Activated CD8-positive, alpha-beta memory T cell treated with anti-CD3 and anti-CD28 coated beads, Interleukin-2, amount 10 ng/mL, durations not matched to agents 7 days and 5 days (primary cell): ENCODE measurements around the gene MGAT2. TPM values are rescaled to one million over a fixed set of nuclear protein-coding genes. Genes with fewer than 3 reads are reported as not detected.
"Not testable (repeated sequence)": the region's sequence is repeated elsewhere in the genome, so short reads cannot be mapped to it uniquely, and the experiment has no call there.

Experiments
- ATAC-seq: fragments of 150-1000 bp; cut with Tn5 transposase; one replicate; pipeline ENCODE4 v1.10.0; 2021; ENCODE audit warnings: moderate library complexity
- CTCF ChIA-PET: fragments of 350-600 bp; sonication (Branson Sonifier 250); formaldehyde crosslinking; loops from one replicate; lab custom pipeline; 2021; ENCODE audit warnings: antibody characterized with exemption; lab: Charles Lee
- DNase-seq: peaks from one replicate; pipeline ENCODE4 v3.0.0-alpha.2; 2020
- H3K27ac Mint-ChIP-seq: one replicate; pipeline ENCODE4 v1.8.0; 2021; ENCODE audit warnings: mild to moderate bottlenecking, mixed read lengths
- H3K27me3 Mint-ChIP-seq: one replicate; pipeline ENCODE4 v1.8.0; 2021; ENCODE audit warnings: mixed read lengths
- H3K36me3 Mint-ChIP-seq: one replicate; pipeline ENCODE4 v1.8.0; 2021; ENCODE audit warnings: mild to moderate bottlenecking, mixed read lengths
- H3K4me1 Mint-ChIP-seq: one replicate; pipeline ENCODE4 v1.8.0; 2021; ENCODE audit warnings: mixed read lengths
- H3K4me3 Mint-ChIP-seq: one replicate; pipeline ENCODE4 v1.8.0; 2021; ENCODE audit warnings: mild to moderate bottlenecking, moderate library complexity, mixed read lengths
- H3K9me3 Mint-ChIP-seq: one replicate; pipeline ENCODE4 v1.8.0; 2022; ENCODE audit warnings: low read depth, mixed read lengths
- total RNA-seq, 2 experiments: library from RNA; stranded (reverse); gene quantifications; one replicate each; pipeline ENCODE4 v1.2.3, GENCODE V29; 2021

The MGAT2 gene
- total RNA-seq, 2 experiments from 2014 or later, result 68.4 to 75.9 TPM

- no peak for DNase-seq
- H3K27ac Mint-ChIP-seq, result no peak overlapping the region
- no peak for ATAC-seq
- CTCF ChIA-PET, result interaction anchor here (0.6 kb wide), 1 partner anchor 56 kb away, joined by 3 read pairs; no protein-coding TSS in a partner anchor
- no peaks in the 10 kb centered on the region for H3K27me3 Mint-ChIP-seq
- H3K4me3 Mint-ChIP-seq, result no peak overlapping the region
- H3K36me3 Mint-ChIP-seq, result peaks cover 37% of the 10 kb centered on the region
- H3K9me3 Mint-ChIP-seq, result no peaks in the 10 kb centered on the region
- H3K4me1 Mint-ChIP-seq, result peaks cover 49% of the 10 kb centered on the region
Measured at GRCh38 chr14:49640540-49641417, 20.2 kb downstream of the MGAT2 start.

GRCh38 chr14:49641697-49642129, 21.1 kb downstream of the MGAT2 start:
- peak overlapping the region; percentile 13 for H3K27ac Mint-ChIP-seq
- CTCF ChIA-PET, result interaction anchor here (0.6 kb wide), 1 partner anchor 57 kb away, joined by 3 read pairs; no protein-coding TSS in a partner anchor
- H3K36me3 Mint-ChIP-seq, result peaks cover 33% of the 10 kb centered on the region
- no peaks in the 10 kb centered on the region for H3K9me3 Mint-ChIP-seq
- H3K27me3 Mint-ChIP-seq, result no peaks in the 10 kb centered on the region
- DNase-seq, result no peak
- H3K4me3 Mint-ChIP-seq, result no peak overlapping the region
- peaks cover 40% of the 10 kb centered on the region for H3K4me1 Mint-ChIP-seq
- no peak for ATAC-seq

GRCh38 chr14:49642163-49642562, 21.6 kb downstream of the MGAT2 start:
- H3K4me3 Mint-ChIP-seq, result no peak overlapping the region
- DNase-seq (no peak), ATAC-seq (no peak)
- H3K36me3 Mint-ChIP-seq, result peaks cover 34% of the 10 kb centered on the region
- peak overlapping the region; percentile 8 for H3K27ac Mint-ChIP-seq
- peaks cover 37% of the 10 kb centered on the region for H3K4me1 Mint-ChIP-seq
- H3K9me3 Mint-ChIP-seq, result no peaks in the 10 kb centered on the region
- CTCF ChIA-PET, result interaction anchor here (1.4 kb wide), 1 partner anchor 8 kb away, joined by 3 read pairs; no protein-coding TSS in a partner anchor
- no peaks in the 10 kb centered on the region for H3K27me3 Mint-ChIP-seq

- ATAC-seq, result no peak
- Mint-ChIP-seq H3K9me3 (no peaks in the 10 kb centered on the region), H3K27ac (no peak overlapping the region), H3K36me3 (peaks cover 21% of the 10 kb centered on the region), H3K4me1 (no peaks in the 10 kb centered on the region), H3K4me3 (no peak overlapping the region), H3K27me3 (no peaks in the 10 kb centered on the region)
- CTCF ChIA-PET, result no interaction called here
- no peak for DNase-seq
Measured at GRCh38 chr14:49653508-49653907, 32.9 kb downstream of the MGAT2 start.

- CTCF ChIA-PET, result no interaction called here
- Mint-ChIP-seq H3K9me3 (no peaks in the 10 kb centered on the region), H3K4me3 (no peak overlapping the region), H3K27ac (no peak overlapping the region), H3K27me3 (no peaks in the 10 kb centered on the region), H3K4me1 (no peaks in the 10 kb centered on the region), H3K36me3 (peaks cover 17% of the 10 kb centered on the region)
- DNase-seq, result no peak
- no peak for ATAC-seq
Measured at GRCh38 chr14:49654511-49654910, 33.9 kb downstream of the MGAT2 start.

- DNase-seq, H3K27ac Mint-ChIP-seq, H3K4me3 Mint-ChIP-seq, H3K9me3 Mint-ChIP-seq, H3K4me1 Mint-ChIP-seq, H3K36me3 Mint-ChIP-seq, CTCF ChIA-PET, ATAC-seq, H3K27me3 Mint-ChIP-seq: not testable (repeated sequence)
Measured at GRCh38 chr14:49657500-49657899, 36.9 kb downstream of the MGAT2 start.

- no peaks in the 10 kb centered on the region for H3K27me3 Mint-ChIP-seq
- no peaks in the 10 kb centered on the region for H3K4me1 Mint-ChIP-seq
- CTCF ChIA-PET, result no interaction called here
- H3K36me3 Mint-ChIP-seq, result peaks cover 8% of the 10 kb centered on the region
- no peak overlapping the region for H3K27ac Mint-ChIP-seq
- no peaks in the 10 kb centered on the region for H3K9me3 Mint-ChIP-seq
- DNase-seq, result no peak
- ATAC-seq, result no peak
- no peak overlapping the region for H3K4me3 Mint-ChIP-seq
Measured at GRCh38 chr14:49659526-49660455, 39.2 kb downstream of the MGAT2 start.

- Mint-ChIP-seq H3K9me3 (no peaks in the 10 kb centered on the region), H3K27me3 (no peaks in the 10 kb centered on the region), H3K36me3 (peaks cover 51% of the 10 kb centered on the region), H3K4me1 (no peaks in the 10 kb centered on the region), H3K27ac (no peak overlapping the region), H3K4me3 (no peak overlapping the region)
- CTCF ChIA-PET, result no interaction called here
- DNase-seq, result no peak
- no peak for ATAC-seq
Measured at GRCh38 chr14:49670475-49670874, 49.9 kb downstream of the MGAT2 start.

Other genes with a start within 250 kb of the MGAT2 start
- gene RPS29, start 34.4 kb upstream of the MGAT2 start, total RNA-seq, result 1,000 to 10,000 TPM; 1,378 to 1,419 TPM
- gene LRR1, start 21.9 kb upstream of the MGAT2 start, total RNA-seq, result 10 to 100 TPM; 64.4 to 71.3 TPM
- gene RPL36AL, start 173 bp upstream of the MGAT2 start, total RNA-seq, result 100 to 1,000 TPM; 245 to 248 TPM
- gene DNAAF2, start 14.4 kb downstream of the MGAT2 start, total RNA-seq, result 10 to 100 TPM in 1 of 2 experiments, 1 to 10 TPM in 1; 8.7 to 11.5 TPM
- 10 to 100 TPM; 39.9 to 40.2 TPM for gene POLE2, start 67.4 kb downstream of the MGAT2 start, total RNA-seq
- 1 to 10 TPM; 1.1 to 1.9 TPM for gene KLHDC1, start 72.3 kb downstream of the MGAT2 start, total RNA-seq
- 10 to 100 TPM; 25.3 to 32.3 TPM for gene KLHDC2, start 147.4 kb downstream of the MGAT2 start, total RNA-seq
- gene NEMF, start 232.0 kb downstream of the MGAT2 start, total RNA-seq, result 10 to 100 TPM; 78.7 to 82.8 TPM